ENCODE data around the gene SETX.

Gene SETX

GRCh38 chr9:132239999-132240840, 114.6 kb downstream of the SETX start:
- no peak for DNase-seq (ENCODE audit: low spot score)

- DNase-seq (ENCODE audit: low spot score): no peak
Measured at GRCh38 chr9:132239518-132239917, 115.3 kb downstream of the SETX start.

GRCh38 chr9:132238992-132239391, 115.8 kb downstream of the SETX start:
- DNase-seq (ENCODE audit: low spot score): no peak

GRCh38 chr9:132238026-132238972, 116.5 kb downstream of the SETX start:
- DNase-seq (ENCODE audit: low spot score): no peak

GRCh38 chr9:132237481-132237880, 117.3 kb downstream of the SETX start:
- no peak for DNase-seq (ENCODE audit: low spot score)

- no peak for DNase-seq (ENCODE audit: low spot score)
Measured at GRCh38 chr9:132236662-132237311, 118.0 kb downstream of the SETX start.

GRCh38 chr9:132235894-132236661, 118.7 kb downstream of the SETX start:
- DNase-seq (ENCODE audit: low spot score): peak; percentile 85

- no peak for DNase-seq (ENCODE audit: low spot score)
Measured at GRCh38 chr9:132235125-132235524, 119.7 kb downstream of the SETX start.

GRCh38 chr9:132234535-132234934, 120.3 kb downstream of the SETX start:
- DNase-seq (ENCODE audit: low spot score): no peak

GRCh38 chr9:132233138-132233537, 121.6 kb downstream of the SETX start:
- DNase-seq (ENCODE audit: low spot score): no peak

- DNase-seq (ENCODE audit: low spot score): no peak
Measured at GRCh38 chr9:132232522-132232921, 122.3 kb downstream of the SETX start.

- no peak for DNase-seq (ENCODE audit: low spot score)
Measured at GRCh38 chr9:132231019-132231701, 123.6 kb downstream of the SETX start.

GRCh38 chr9:132230605-132231004, 124.2 kb downstream of the SETX start:
- DNase-seq (ENCODE audit: low spot score): no peak

- no peak for DNase-seq (ENCODE audit: low spot score)
Measured at GRCh38 chr9:132228062-132228461, 126.7 kb downstream of the SETX start.

- no peak for DNase-seq (ENCODE audit: low spot score)
Measured at GRCh38 chr9:132226571-132227430, 128.0 kb downstream of the SETX start.

GRCh38 chr9:132224645-132225044, 130.1 kb downstream of the SETX start:
- no peak for DNase-seq (ENCODE audit: low spot score)

- DNase-seq (ENCODE audit: low spot score): no peak
Measured at GRCh38 chr9:132221941-132222340, 132.8 kb downstream of the SETX start.

GRCh38 chr9:132218208-132218607, 136.6 kb downstream of the SETX start:
- DNase-seq (ENCODE audit: low spot score): no peak

GRCh38 chr9:132216861-132217619, 137.7 kb downstream of the SETX start:
- DNase-seq (ENCODE audit: low spot score): no peak
